Osteoblast (primary cell): ENCODE results near the gene SCAANT1. TPM values are rescaled to one million over a fixed set of nuclear protein-coding genes. Genes with fewer than 3 reads are reported as not detected.

Source experiments
- DNase-seq: peaks from one replicate; pipeline ENCODE4 v3.0.0; 2011; ENCODE audit warnings: low spot score, mixed read lengths; ENCODE audit not compliant: insufficient read length; ENCODE audit errors: missing footprints
- H2AFZ ChIP-seq: 2 replicates; pipeline ENCODE4 v1.6.0; 2011; ENCODE audit warnings: mild to moderate bottlenecking, low read length
- H3K27ac ChIP-seq: 2 replicates; pipeline ENCODE4 v1.5.1; 2011; ENCODE audit warnings: mild to moderate bottlenecking, low read depth, low read length, moderate library complexity
- H3K27me3 ChIP-seq: 2 replicates; pipeline ENCODE4 v1.6.0; 2012; ENCODE audit warnings: mild to moderate bottlenecking, control low read depth, inconsistent platforms, low read length, moderate library complexity; ENCODE audit not compliant: insufficient read depth
- H3K36me3 ChIP-seq: 2 replicates; pipeline ENCODE4 v1.5.1; 2011; ENCODE audit warnings: mild to moderate bottlenecking, low read length, control low read depth, moderate library complexity; ENCODE audit not compliant: insufficient read depth
- H3K4me1 ChIP-seq: 2 replicates; pipeline ENCODE4 v1.5.1; 2011; ENCODE audit warnings: mild to moderate bottlenecking, low read length, control low read depth, moderate library complexity; ENCODE audit not compliant: insufficient read depth
- H3K4me2 ChIP-seq: 2 replicates; pipeline ENCODE4 v1.6.0; 2011; ENCODE audit warnings: mild to moderate bottlenecking, low read length; ENCODE audit not compliant: insufficient read depth
- H3K4me3 ChIP-seq: fragments of 200-600 bp; sonication (generic); 3 replicates; pipeline ENCODE4 v1.5.1; 2012; ENCODE audit warnings: mild to moderate bottlenecking, low read length, inconsistent platforms; ENCODE audit not compliant: insufficient read depth
- H3K79me2 ChIP-seq: 2 replicates; pipeline ENCODE4 v1.6.0; 2012; ENCODE audit warnings: mild to moderate bottlenecking, low read length, control low read depth, inconsistent platforms; ENCODE audit not compliant: insufficient read depth
- H3K9me3 ChIP-seq: 2 replicates; pipeline ENCODE4 v1.5.1; 2011; ENCODE audit warnings: low read depth, low read length, control low read depth
- H4K20me1 ChIP-seq: 2 replicates; pipeline ENCODE4 v1.6.0; 2012; ENCODE audit warnings: mild to moderate bottlenecking, low read length, control low read depth; ENCODE audit not compliant: insufficient read depth
- total RNA-seq: library from RNA; depleted of rRNA; stranded (reverse); fragments of >200 nt; gene quantifications from 2 replicates; pipeline ENCODE4 v1.2.3, GENCODE V29; 2012
- TF ChIP-seq, protein P1 (sequence below): IDR thresholded peaks from 2 replicates; pipeline ENCODE4 v1.5.1; 2011; ENCODE audit warnings: mild to moderate bottlenecking, low read depth, low read length, moderate library complexity; ENCODE audit errors: extremely low read depth

Gene SCAANT1
- total RNA-seq, 1 donor: not detected

DNA sequence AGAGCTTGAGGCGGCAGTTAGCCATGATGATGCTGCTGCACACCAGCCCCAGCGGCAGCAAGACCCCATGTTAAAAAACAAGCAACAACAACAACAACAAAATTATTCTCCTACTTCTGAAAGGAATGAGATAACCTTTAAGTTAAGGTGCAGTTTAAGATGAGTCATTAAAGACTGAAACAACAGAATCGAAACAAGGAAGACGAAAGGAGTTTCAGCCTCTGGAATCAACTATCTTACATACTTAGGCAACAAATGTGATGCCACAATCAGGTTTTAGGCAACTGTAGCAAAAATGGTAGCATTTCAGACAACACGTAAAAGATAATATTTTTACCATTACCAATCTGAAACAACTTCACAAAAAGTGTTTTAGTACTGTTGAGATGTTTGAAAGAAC lies 12.2 kb downstream of the SCAANT1 start:
- H4K20me1 ChIP-seq: peaks cover 10% of the 10 kb centered on the region

DNA sequence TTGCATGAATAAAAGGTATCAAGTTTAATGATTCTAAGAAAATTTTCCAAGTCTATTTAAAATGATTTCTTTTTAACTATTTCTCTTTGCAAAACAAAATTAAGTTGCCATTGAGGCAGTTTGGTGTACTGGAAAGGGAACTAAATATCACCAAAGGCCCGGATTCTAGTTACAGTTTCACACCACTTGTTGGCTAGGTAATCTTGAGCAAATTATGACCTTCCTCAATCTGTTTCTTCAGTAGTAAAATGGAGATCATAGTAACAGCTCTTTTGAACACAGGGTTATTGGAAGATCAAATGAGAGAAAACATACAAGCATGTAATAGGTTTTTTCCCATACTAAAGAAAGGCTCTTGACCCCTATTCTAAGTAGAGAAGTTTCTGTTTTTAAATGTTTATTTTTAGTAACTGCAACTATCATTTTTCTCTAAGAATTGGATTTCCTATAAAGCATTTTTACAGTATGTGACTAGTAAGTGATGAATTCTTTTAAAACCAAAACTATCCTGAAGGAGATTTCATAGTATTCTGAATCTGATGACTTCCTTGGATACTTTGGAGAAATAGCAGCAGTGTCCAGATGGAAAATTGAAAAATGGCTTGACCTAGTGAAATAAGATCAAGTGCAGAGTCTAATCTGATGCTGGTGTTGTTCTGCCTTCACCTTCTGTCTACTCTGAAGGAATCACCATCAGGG lies 15.7 kb downstream of the SCAANT1 start:
- H3K4me3 ChIP-seq: no peak overlapping the region
- H3K27me3 ChIP-seq: no peaks in the 10 kb centered on the region
- peaks cover 14% of the 10 kb centered on the region for H4K20me1 ChIP-seq
- H2AFZ ChIP-seq: no peak overlapping the region
- H3K9me3 ChIP-seq: no peaks in the 10 kb centered on the region
- DNase-seq: no peak
- H3K4me1 ChIP-seq: peaks cover 20% of the 10 kb centered on the region
- TF ChIP-seq, protein P1, sequence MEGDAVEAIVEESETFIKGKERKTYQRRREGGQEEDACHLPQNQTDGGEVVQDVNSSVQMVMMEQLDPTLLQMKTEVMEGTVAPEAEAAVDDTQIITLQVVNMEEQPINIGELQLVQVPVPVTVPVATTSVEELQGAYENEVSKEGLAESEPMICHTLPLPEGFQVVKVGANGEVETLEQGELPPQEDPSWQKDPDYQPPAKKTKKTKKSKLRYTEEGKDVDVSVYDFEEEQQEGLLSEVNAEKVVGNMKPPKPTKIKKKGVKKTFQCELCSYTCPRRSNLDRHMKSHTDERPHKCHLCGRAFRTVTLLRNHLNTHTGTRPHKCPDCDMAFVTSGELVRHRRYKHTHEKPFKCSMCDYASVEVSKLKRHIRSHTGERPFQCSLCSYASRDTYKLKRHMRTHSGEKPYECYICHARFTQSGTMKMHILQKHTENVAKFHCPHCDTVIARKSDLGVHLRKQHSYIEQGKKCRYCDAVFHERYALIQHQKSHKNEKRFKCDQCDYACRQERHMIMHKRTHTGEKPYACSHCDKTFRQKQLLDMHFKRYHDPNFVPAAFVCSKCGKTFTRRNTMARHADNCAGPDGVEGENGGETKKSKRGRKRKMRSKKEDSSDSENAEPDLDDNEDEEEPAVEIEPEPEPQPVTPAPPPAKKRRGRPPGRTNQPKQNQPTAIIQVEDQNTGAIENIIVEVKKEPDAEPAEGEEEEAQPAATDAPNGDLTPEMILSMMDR: no peak
- H3K27ac ChIP-seq: peak overlapping the region; percentile 4
- peak overlapping the region; percentile 11 for H3K4me2 ChIP-seq
- H3K79me2 ChIP-seq: peaks cover 59% of the 10 kb centered on the region
- peaks cover 15% of the 10 kb centered on the region for H3K36me3 ChIP-seq

More for the DNA sequence above, 12.2 kb downstream of the SCAANT1 start:
- Histone ChIP-seq H3K27me3 (no peaks in the 10 kb centered on the region), H3K27ac (no peak overlapping the region), H3K79me2 (peaks cover 44% of the 10 kb centered on the region), H3K36me3 (peaks cover 15% of the 10 kb centered on the region), H3K4me3 (no peak overlapping the region), H2AFZ (no peak overlapping the region), H3K9me3 (no peaks in the 10 kb centered on the region), H3K4me2 (no peak overlapping the region), H3K4me1 (peaks cover 28% of the 10 kb centered on the region)
- no peak for DNase-seq
- TF ChIP-seq, protein P1: no peak

DNA sequence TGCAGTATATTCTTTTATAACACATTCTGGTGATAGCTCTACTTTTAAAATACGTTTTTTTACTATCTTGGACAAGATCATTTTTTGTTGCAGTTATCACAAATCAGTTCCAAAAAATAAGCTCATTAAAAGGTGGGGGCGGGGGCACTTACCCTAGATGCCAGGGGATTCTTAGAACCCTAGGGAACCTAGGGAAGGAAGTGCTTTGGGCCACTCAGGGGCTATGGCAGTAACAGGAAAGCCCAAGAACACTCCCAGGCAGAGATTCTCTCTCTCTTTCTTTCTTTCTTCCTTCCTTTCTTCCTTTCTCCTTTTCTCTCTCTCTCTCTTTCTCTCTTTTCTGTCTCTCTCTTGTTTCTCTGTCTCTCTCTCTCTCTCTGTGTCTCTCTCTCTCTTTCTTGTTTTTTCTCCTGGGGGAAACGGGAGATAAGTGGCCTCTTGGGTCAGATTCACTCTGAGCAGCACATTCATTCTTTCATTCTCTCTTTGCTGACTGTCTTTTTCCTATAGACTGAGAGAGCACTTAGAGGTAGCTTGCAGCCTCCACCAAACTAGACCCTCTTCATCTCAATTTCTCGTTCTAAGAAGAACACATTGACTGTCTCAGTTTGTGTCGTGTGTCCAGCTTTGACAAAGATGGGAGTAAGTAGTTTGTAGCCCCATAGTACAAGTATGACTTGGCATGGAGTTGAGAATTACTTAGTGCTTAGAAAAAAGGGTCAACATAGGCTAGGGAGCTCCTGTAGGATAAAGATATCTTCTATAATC lies 16.6 kb downstream of the SCAANT1 start:
- H3K79me2 ChIP-seq: peaks cover 58% of the 10 kb centered on the region
- TF ChIP-seq, protein P1: no peak

DNA sequence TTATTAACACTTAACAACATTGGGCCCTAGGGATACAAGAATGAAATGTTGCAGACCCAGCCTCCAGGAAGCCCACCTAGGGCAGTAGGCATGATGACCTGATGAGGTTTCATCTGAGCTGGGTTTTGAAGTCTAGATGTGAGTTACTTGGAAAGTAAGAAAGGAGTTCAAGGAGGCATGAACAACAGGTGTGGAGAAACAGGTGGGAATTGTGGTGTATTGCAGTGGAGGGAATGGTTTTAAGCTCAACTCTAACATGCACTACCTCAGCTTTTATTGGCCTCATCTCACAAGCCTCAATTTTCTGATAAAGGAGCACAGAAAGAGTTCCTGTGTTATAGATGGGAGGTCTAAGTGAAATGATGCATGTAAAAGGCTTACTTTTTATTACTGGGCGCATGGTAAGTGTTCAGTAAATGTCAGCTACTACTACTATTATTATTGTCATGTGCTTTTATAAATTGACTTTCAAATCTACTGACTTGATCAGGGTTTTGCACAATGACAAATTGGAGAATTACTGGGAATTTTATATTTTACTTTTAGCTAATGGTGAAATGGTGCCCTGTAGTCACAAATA lies 19.3 kb downstream of the SCAANT1 start:
- Histone ChIP-seq H2AFZ (no peak overlapping the region), H3K4me3 (no peak overlapping the region), H3K27me3 (no peaks in the 10 kb centered on the region), H3K4me1 (peaks cover 20% of the 10 kb centered on the region), H3K27ac (no peak overlapping the region), H3K36me3 (no peaks in the 10 kb centered on the region), H3K4me2 (no peak overlapping the region), H4K20me1 (peaks cover 14% of the 10 kb centered on the region), H3K9me3 (no peaks in the 10 kb centered on the region), H3K79me2 (peaks cover 66% of the 10 kb centered on the region)
- DNase-seq: no peak
- TF ChIP-seq, protein P1: no peak

More for the DNA sequence above, 16.6 kb downstream of the SCAANT1 start:
- Histone ChIP-seq H3K4me2 (no peak overlapping the region), H4K20me1 (peaks cover 14% of the 10 kb centered on the region), H3K4me1 (peaks cover 20% of the 10 kb centered on the region), H3K27me3 (no peaks in the 10 kb centered on the region), H3K4me3 (no peak overlapping the region), H3K27ac (peak overlapping the region; percentile 16), H3K36me3 (peaks cover 9% of the 10 kb centered on the region), H3K9me3 (no peaks in the 10 kb centered on the region), H2AFZ (no peak overlapping the region)
- no peak for DNase-seq
